C4-2B (cell line): ENCODE data around the gene RTTN.

Experiments
- ZFX ChIP-seq: fragments of 450-650 bp; IDR thresholded peaks from 2 replicates; pipeline ENCODE4 v1.6.1; 2017
- TF ChIP-seq, protein P1 (sequence below): fragments of 450-650 bp; conservative IDR thresholded peaks from 2 replicates; pipeline ENCODE4 v1.5.1; 2017; ENCODE audit warnings: mild to moderate bottlenecking

DNA sequence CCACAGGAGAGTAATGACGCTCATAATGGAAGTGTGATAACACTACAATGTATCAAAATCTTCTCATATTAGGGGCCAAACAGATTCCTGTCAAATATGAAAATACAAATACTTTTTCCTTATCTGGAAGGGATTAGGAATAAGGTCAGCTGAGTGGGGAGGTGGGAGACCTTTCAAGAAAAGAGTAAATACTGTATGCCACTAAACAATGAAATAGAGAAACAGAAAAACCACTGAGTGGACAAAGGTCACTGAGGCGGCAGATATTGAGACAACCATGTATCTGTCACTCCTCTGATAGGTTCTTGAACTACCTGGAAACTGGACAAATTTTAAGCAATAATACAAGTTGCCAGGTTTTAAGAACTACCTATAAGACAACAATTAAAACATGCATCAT lies 59.3 kb downstream of the RTTN start:
- TF ChIP-seq, protein P1, sequence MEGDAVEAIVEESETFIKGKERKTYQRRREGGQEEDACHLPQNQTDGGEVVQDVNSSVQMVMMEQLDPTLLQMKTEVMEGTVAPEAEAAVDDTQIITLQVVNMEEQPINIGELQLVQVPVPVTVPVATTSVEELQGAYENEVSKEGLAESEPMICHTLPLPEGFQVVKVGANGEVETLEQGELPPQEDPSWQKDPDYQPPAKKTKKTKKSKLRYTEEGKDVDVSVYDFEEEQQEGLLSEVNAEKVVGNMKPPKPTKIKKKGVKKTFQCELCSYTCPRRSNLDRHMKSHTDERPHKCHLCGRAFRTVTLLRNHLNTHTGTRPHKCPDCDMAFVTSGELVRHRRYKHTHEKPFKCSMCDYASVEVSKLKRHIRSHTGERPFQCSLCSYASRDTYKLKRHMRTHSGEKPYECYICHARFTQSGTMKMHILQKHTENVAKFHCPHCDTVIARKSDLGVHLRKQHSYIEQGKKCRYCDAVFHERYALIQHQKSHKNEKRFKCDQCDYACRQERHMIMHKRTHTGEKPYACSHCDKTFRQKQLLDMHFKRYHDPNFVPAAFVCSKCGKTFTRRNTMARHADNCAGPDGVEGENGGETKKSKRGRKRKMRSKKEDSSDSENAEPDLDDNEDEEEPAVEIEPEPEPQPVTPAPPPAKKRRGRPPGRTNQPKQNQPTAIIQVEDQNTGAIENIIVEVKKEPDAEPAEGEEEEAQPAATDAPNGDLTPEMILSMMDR = no peak
- no peak for TF ChIP-seq ZFX
